K562 treated with DMSO at 1 percent for 12 hours (cell line): ENCODE measurements around the gene MEX3A. TPM values are rescaled to one million over a fixed set of nuclear protein-coding genes. Genes with fewer than 3 reads are reported as not detected.

Experiments used
- total RNA-seq: library from RNA; unstranded; fragments of 300-600 nt; gene quantifications from 2 replicates; pipeline ENCODE4 v1.2.3, GENCODE V29; 2022; ENCODE audit not compliant: insufficient read depth

The MEX3A gene
- 0.96 and 5.5 TPM in 2 replicates for total RNA-seq

GRCh38 chr1:156082309-156083091, at the start of gene MEX3A:
Gene MEX3A, minus strand, starts transcription at chr1:156082465. Its CDS starts 467 bp downstream, at chr1:156081998.

GRCh38 chr1:156114101-156114918, 32.0 kb upstream of the MEX3A start, which contains the start of gene LMNA:
Gene LMNA, plus strand, starts transcription at chr1:156114711. Its CDS starts 208 bp downstream, at chr1:156114919.

GRCh38 chr1:156060937-156061636, 21.2 kb downstream of the MEX3A start, which contains the start of gene RAB25:
Gene RAB25, plus strand, starts transcription at chr1:156061160. Its CDS starts 241 bp downstream, at chr1:156061401.

GRCh38 chr1:156054500-156055280, 27.6 kb downstream of the MEX3A start, which contains the start of gene LAMTOR2:
Gene LAMTOR2, plus strand, starts transcription at chr1:156054782. Its CDS starts 108 bp downstream, at chr1:156054890.

GRCh38 chr1:156053768-156054499, 28.3 kb downstream of the MEX3A start, which contains the start of gene UBQLN4:
Gene UBQLN4, minus strand, starts transcription at chr1:156053798. Its CDS starts 97 bp downstream, at chr1:156053701.

Other genes with a start within 250 kb of the MEX3A start
- 7.9 and 24.9 TPM in 2 replicates for gene GON4L, start 225.3 kb downstream of the MEX3A start, total RNA-seq
- 0.19 and 0.68 TPM in 2 replicates for gene SYT11, start 222.9 kb downstream of the MEX3A start, total RNA-seq
- gene RIT1, start 171.1 kb downstream of the MEX3A start, total RNA-seq: 32.2 and 44.4 TPM in 2 replicates
- 18.5 and 52.6 TPM in 2 replicates for gene KHDC4, start 148.1 kb downstream of the MEX3A start, total RNA-seq
- not detected in 2 replicates for gene RXFP4, start 140.8 kb downstream of the MEX3A start, total RNA-seq
- gene ARHGEF2, start 103.9 kb downstream of the MEX3A start, total RNA-seq: 116 and 179 TPM in 2 replicates
- gene SSR2, start 61.5 kb downstream of the MEX3A start, total RNA-seq: 370 and 380 TPM in 2 replicates
- 23.4 and 46.6 TPM in 2 replicates for gene UBQLN4, start 28.7 kb downstream of the MEX3A start, total RNA-seq
- 90.5 and 94.8 TPM in 2 replicates for gene LAMTOR2, start 27.7 kb downstream of the MEX3A start, total RNA-seq
- gene RAB25, start 21.3 kb downstream of the MEX3A start, total RNA-seq: not detected in 2 replicates
- gene LMNA, start 32.2 kb upstream of the MEX3A start, total RNA-seq: 239 and 270 TPM in 2 replicates
- gene SEMA4A, start 71.1 kb upstream of the MEX3A start, total RNA-seq: 1.6 TPM in 1 of 2 replicates, not detected in the other
- gene SLC25A44, start 111.6 kb upstream of the MEX3A start, total RNA-seq: 9.3 and 18.5 TPM in 2 replicates
- gene PMF1, start 130.5 kb upstream of the MEX3A start, total RNA-seq: 96.6 and 113 TPM in 2 replicates
- gene BGLAP, start 159.7 kb upstream of the MEX3A start, total RNA-seq: not detected in 2 replicates
- gene PAQR6, start 165.6 kb upstream of the MEX3A start, total RNA-seq: 4.1 and 4.5 TPM in 2 replicates
- gene SMG5, start 200.4 kb upstream of the MEX3A start, total RNA-seq: 36.7 and 73.9 TPM in 2 replicates
- gene TMEM79, start 201.9 kb upstream of the MEX3A start, total RNA-seq: 3.2 and 7.2 TPM in 2 replicates
- gene GLMP, start 213.2 kb upstream of the MEX3A start, total RNA-seq: 33.1 and 35.7 TPM in 2 replicates
- gene VHLL, start 216.8 kb upstream of the MEX3A start, total RNA-seq: not detected in 2 replicates